ENCODE measurements around the gene CRYL1. TPM values are rescaled to one million over a fixed set of nuclear protein-coding genes. Genes with fewer than 3 reads are reported as not detected.
"Not testable (repeated sequence)": the region's sequence is repeated elsewhere in the genome, so short reads cannot be mapped to it uniquely, and the experiment has no call there.

The CRYL1 gene
- total RNA-seq, 1 experiment from 2014 or later, result 26.5 TPM

DNA sequence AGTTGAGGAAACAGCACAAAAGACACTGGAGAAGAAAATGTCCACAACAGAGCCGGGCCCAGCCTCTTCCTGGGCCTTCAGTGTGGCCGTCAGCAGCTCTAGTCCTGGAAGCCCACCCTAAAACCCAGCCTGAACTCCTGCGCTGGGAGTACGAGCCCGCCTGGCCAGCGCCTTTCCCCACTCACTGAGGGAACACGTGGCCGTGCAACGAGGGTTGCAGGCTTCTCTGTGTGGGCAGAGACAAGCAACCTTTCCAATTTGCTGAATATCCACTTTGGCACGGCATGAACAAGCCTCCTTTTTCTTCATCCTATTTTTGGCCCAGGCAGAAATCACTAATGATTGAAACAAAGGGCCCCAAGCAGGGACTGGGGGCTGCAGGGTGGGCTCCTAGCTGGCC is 89.2 kb downstream of the CRYL1 start:
- RAD21 ChIA-PET (ENCODE audit: low non-redundant PET in 1 of 2, low total read pairs in 2 of 2, uncharacterized antibody in 2 of 2, unreplicated experiment in 2 of 2), result no interaction called here
- Histone ChIP-seq H3K4me3 (replicated peaks in 1 of 2; ENCODE audit: low read depth in 1 of 2, low read length in 2 of 2) (no peak overlapping the region), H3K27ac (ENCODE audit: low read depth, low read length) (no peak overlapping the region), H4K20me1 (ENCODE audit: insufficient read depth) (no peaks in the 10 kb centered on the region), H3K79me2 (ENCODE audit: insufficient read depth, low read length) (no peaks in the 10 kb centered on the region), H3K9me3 (ENCODE audit: control insufficient read depth in 1 of 2, insufficient read depth in 1 of 2, low read depth in 1 of 2, low read length in 2 of 2) (no peaks in the 10 kb centered on the region), H3K9me2 (ENCODE audit: insufficient read depth) (no peaks in the 10 kb centered on the region), H3K4me1 (ENCODE audit: control insufficient read depth in 1 of 2, insufficient read depth in 2 of 2, low read length in 2 of 2) (peaks cover 0 to 6% of the 10 kb centered on the region in 2 experiments; a peak in 1 of 4 replicates), H2AFZ (ENCODE audit: low read depth, low read length, poor library complexity, severe bottlenecking) (no peak overlapping the region), H3K4me2 (ENCODE audit: low read length) (no peak overlapping the region), H3K36me3 (ENCODE audit: control insufficient read depth in 1 of 2, insufficient read depth in 2 of 2, low read length in 2 of 2) (no peaks in the 10 kb centered on the region), H3K27me3 (ENCODE audit: insufficient read depth, low read length) (no peaks in the 10 kb centered on the region), H3K9ac (ENCODE audit: low read length) (no peak overlapping the region)
- POLR2A ChIA-PET, result no interaction called here
- DNase-seq (ENCODE audit: low read depth, low spot score) (no peak), ATAC-seq (no peak)
- CTCF ChIA-PET, result no interaction called here
- intact Hi-C loops (cut with micrococcal nuclease), result no loop called here
- BruUV-seq (replicated peaks), result no TSS peak
- TF ChIP-seq EGR1 (IDR thresholded peaks at IDR 0.05; ENCODE audit: low read depth), result no peak
- no peak for TF ChIP-seq JUND (IDR thresholded peaks at IDR 0.05)

DNA sequence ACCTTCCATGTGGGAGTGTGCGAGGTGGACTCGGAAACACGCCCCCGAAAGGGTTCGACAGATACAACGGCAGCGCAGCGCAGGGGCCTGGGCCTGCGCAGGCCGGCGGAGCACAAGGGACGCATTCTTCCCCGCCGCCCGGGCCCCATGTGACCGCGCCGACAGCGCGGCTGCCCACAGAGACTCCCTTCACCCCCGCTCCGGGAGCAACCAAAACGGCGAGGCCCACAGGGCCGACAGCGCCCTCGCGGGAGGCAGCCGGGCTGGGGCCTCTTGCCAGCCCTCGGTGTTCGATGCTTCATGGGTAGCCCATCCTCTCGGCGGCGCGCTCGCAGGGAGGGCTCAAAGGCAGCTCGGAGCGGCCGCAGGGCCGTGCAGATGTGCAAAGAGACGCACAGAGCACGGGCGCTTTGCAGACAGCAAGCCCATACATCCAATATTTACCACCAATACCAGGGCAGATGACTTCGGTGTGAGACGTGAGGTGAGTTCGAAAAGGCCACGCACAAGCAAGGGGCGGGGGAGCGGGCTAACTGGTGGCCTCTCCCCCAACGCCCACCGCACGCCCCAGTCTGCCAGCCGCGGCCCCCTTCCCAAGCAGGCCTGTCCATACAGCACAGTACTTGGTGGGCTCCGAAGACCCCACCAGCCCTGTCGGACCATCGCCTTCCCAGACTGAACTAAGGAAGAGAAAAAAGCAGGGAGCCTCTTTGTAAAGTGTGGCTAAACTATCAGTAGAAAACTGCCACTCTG is 89.9 kb downstream of the CRYL1 start:
- H3K36me3 ChIP-seq (ENCODE audit: control insufficient read depth in 1 of 2, insufficient read depth in 2 of 2, low read length in 2 of 2), result no peaks in the 10 kb centered on the region
- H3K9me3 ChIP-seq (ENCODE audit: control insufficient read depth in 1 of 2, insufficient read depth in 1 of 2, low read depth in 1 of 2, low read length in 2 of 2), result no peaks in the 10 kb centered on the region
- H3K4me3 ChIP-seq (replicated peaks in 1 of 2; ENCODE audit: low read depth in 1 of 2, low read length in 2 of 2), result no peak overlapping the region
- no peaks in the 10 kb centered on the region for H3K27me3 ChIP-seq (ENCODE audit: insufficient read depth, low read length)
- ChIA-PET POLR2A (no interaction called here), RAD21 (ENCODE audit: low non-redundant PET in 1 of 2, low total read pairs in 2 of 2, uncharacterized antibody in 2 of 2, unreplicated experiment in 2 of 2) (no interaction called here), CTCF (no interaction called here)
- H3K79me2 ChIP-seq (ENCODE audit: insufficient read depth, low read length), result no peaks in the 10 kb centered on the region
- BruUV-seq (replicated peaks), result no TSS peak
- H3K4me2 ChIP-seq (ENCODE audit: low read length), result no peak overlapping the region
- H3K9me2 ChIP-seq (ENCODE audit: insufficient read depth), result no peaks in the 10 kb centered on the region
- DNase-seq (ENCODE audit: low read depth, low spot score) (no peak), ATAC-seq (no peak)
- TF ChIP-seq, protein P1, sequence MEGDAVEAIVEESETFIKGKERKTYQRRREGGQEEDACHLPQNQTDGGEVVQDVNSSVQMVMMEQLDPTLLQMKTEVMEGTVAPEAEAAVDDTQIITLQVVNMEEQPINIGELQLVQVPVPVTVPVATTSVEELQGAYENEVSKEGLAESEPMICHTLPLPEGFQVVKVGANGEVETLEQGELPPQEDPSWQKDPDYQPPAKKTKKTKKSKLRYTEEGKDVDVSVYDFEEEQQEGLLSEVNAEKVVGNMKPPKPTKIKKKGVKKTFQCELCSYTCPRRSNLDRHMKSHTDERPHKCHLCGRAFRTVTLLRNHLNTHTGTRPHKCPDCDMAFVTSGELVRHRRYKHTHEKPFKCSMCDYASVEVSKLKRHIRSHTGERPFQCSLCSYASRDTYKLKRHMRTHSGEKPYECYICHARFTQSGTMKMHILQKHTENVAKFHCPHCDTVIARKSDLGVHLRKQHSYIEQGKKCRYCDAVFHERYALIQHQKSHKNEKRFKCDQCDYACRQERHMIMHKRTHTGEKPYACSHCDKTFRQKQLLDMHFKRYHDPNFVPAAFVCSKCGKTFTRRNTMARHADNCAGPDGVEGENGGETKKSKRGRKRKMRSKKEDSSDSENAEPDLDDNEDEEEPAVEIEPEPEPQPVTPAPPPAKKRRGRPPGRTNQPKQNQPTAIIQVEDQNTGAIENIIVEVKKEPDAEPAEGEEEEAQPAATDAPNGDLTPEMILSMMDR (IDR thresholded peaks at IDR 0.05 in 2 of 3, conservative IDR thresholded peaks at IDR 0.05 in 1 of 3; ENCODE audit: borderline replicate concordance in 1 of 3, insufficient read depth in 1 of 3, low read depth in 2 of 3, low read length in 2 of 3), result no peak
- intact Hi-C loops (cut with micrococcal nuclease), result no loop called here
- H3K4me1 ChIP-seq (ENCODE audit: control insufficient read depth in 1 of 2, insufficient read depth in 2 of 2, low read length in 2 of 2), result no peaks in the 10 kb centered on the region
- H3K9ac ChIP-seq (ENCODE audit: low read length), result no peak overlapping the region
- no peaks in the 10 kb centered on the region for H4K20me1 ChIP-seq (ENCODE audit: insufficient read depth)
- no peak overlapping the region for H3K27ac ChIP-seq (ENCODE audit: low read depth, low read length)
- H2AFZ ChIP-seq (ENCODE audit: low read depth, low read length, poor library complexity, severe bottlenecking), result no peak overlapping the region

DNA sequence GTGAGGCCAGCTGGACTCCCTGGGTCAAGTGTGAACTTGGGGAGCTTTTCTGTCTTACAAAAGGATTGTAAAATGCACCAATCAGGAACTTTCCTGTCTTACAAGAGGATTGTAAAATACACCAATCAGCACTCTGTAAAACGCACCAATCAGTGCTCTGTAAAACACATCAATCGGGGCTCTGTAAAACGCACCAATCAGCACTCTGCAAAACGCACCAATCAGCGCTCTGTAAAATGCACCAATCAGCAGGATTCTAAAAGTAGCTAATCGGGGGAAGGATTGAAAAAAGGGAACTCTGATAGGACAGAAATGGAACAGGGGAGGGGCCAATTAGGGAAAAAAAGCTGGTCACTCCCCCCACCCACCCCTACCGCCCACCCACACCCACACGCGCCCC is 91.4 kb downstream of the CRYL1 start:
- intact Hi-C loops (cut with micrococcal nuclease); H3K27me3 ChIP-seq (ENCODE audit: insufficient read depth, low read length); RAD21 ChIA-PET (ENCODE audit: low non-redundant PET in 1 of 2, low total read pairs in 2 of 2, uncharacterized antibody in 2 of 2, unreplicated experiment in 2 of 2); H3K9me3 ChIP-seq (ENCODE audit: control insufficient read depth in 1 of 2, insufficient read depth in 1 of 2, low read depth in 1 of 2, low read length in 2 of 2); H3K36me3 ChIP-seq (ENCODE audit: control insufficient read depth in 1 of 2, insufficient read depth in 2 of 2, low read length in 2 of 2); H3K9me2 ChIP-seq (ENCODE audit: insufficient read depth); H4K20me1 ChIP-seq (ENCODE audit: insufficient read depth); H3K79me2 ChIP-seq (ENCODE audit: insufficient read depth, low read length); H3K4me3 ChIP-seq (replicated peaks in 1 of 2; ENCODE audit: low read depth in 1 of 2, low read length in 2 of 2); DNase-seq (ENCODE audit: low read depth, low spot score); CTCF ChIA-PET; H2AFZ ChIP-seq (ENCODE audit: low read depth, low read length, poor library complexity, severe bottlenecking); BruUV-seq (replicated peaks); ATAC-seq; H3K4me1 ChIP-seq (ENCODE audit: control insufficient read depth in 1 of 2, insufficient read depth in 2 of 2, low read length in 2 of 2); H3K27ac ChIP-seq (ENCODE audit: low read depth, low read length); H3K9ac ChIP-seq (ENCODE audit: low read length); POLR2A ChIA-PET; H3K4me2 ChIP-seq (ENCODE audit: low read length): not testable (repeated sequence)

All from HCT116 (cell line).